Activated CD8-positive, alpha-beta T cell treated with anti-CD3 and anti-CD28 coated beads for 36 hours (primary cell): ENCODE results near the gene FMO5. TPM values are rescaled to one million over a fixed set of nuclear protein-coding genes. Genes with fewer than 3 reads are reported as not detected.
"Not testable (repeated sequence)": the region's sequence is repeated elsewhere in the genome, so short reads cannot be mapped to it uniquely, and the experiment has no call there.

Experiments used
- ATAC-seq: fragments of 200-7000 bp; cut with Tn5 transposase; one replicate; pipeline ENCODE4 v1.10.0; 2021; ENCODE audit warnings: mild to moderate bottlenecking, moderate library complexity
- CTCF ChIA-PET: fragments of 350-600 bp; sonication (Branson Sonifier 250); formaldehyde crosslinking; loops from one replicate; lab custom pipeline; 2021; ENCODE audit warnings: antibody characterized with exemption; lab: Charles Lee
- POLR2A ChIA-PET: fragments of 350-600 bp; sonication (Branson Sonifier 250); formaldehyde crosslinking; loops from one replicate; lab custom pipeline; 2021; ENCODE audit warnings: antibody characterized with exemption; lab: Charles Lee
- DNase-seq: peaks from one replicate; pipeline ENCODE4 v3.0.0-alpha.2; 2020
- H3K27ac Mint-ChIP-seq: one replicate; pipeline ENCODE4 v1.8.0; 2021; ENCODE audit warnings: mild to moderate bottlenecking, mixed read lengths
- H3K27me3 Mint-ChIP-seq: one replicate; pipeline ENCODE4 v1.8.0; 2021; ENCODE audit warnings: mixed read lengths
- H3K36me3 Mint-ChIP-seq: one replicate; pipeline ENCODE4 v1.8.0; 2021; ENCODE audit warnings: low read depth, mixed read lengths
- H3K4me1 Mint-ChIP-seq: one replicate; pipeline ENCODE4 v1.8.0; 2021; ENCODE audit warnings: low read depth, mixed read lengths
- H3K4me3 Mint-ChIP-seq: one replicate; pipeline ENCODE4 v1.8.0; 2021; ENCODE audit warnings: mild to moderate bottlenecking, moderate library complexity, mixed read lengths
- H3K9me3 Mint-ChIP-seq: one replicate; pipeline ENCODE4 v1.8.0; 2021; ENCODE audit warnings: mixed read lengths
- CTCF ChIP-seq: fragments of 200-600 bp; IDR thresholded peaks from one replicate; pipeline ENCODE4 v1.8.0; 2022; ENCODE audit warnings: antibody characterized with exemption, mild to moderate bottlenecking
- intact Hi-C: fragments of 100-400 bp; cut with micrococcal nuclease; formaldehyde crosslinking; loops from one replicate; pipeline ENCODE4 v1.10.0; 2022
- total RNA-seq, 2 experiments: library from RNA; stranded (reverse); gene quantifications; one replicate each; pipeline ENCODE4 v1.2.3, GENCODE V29; 2021

Gene FMO5
- total RNA-seq, 2 experiments from 2014 or later: 0.16 TPM; not detected in 1

GRCh38 chr1:147236959-147237791, 12.0 kb upstream of the FMO5 start:
- H3K27ac Mint-ChIP-seq: no peak overlapping the region
- peaks cover 3% of the 10 kb centered on the region for H3K4me1 Mint-ChIP-seq
- no peak for ATAC-seq
- no peaks in the 10 kb centered on the region for H3K9me3 Mint-ChIP-seq
- H3K36me3 Mint-ChIP-seq: no peaks in the 10 kb centered on the region
- ChIA-PET POLR2A (interaction anchor here (2.0 kb wide), 1 partner anchor 153 kb away, joined by 5 read pairs; no protein-coding TSS in a partner anchor), CTCF (interaction anchor here (1.4 to 1.6 kb wide), 2 partner anchors 12 to 64 kb away, joined by 4 read pairs; partner anchors contain the start of gene FMO5)
- TF ChIP-seq CTCF: no peak
- H3K4me3 Mint-ChIP-seq: no peak overlapping the region
- DNase-seq: no peak
- intact Hi-C loops: no loop called here
- H3K27me3 Mint-ChIP-seq: no peaks in the 10 kb centered on the region

- ChIA-PET CTCF (interaction anchor here (1.6 kb wide), 1 partner anchor 12 kb away, joined by 4 read pairs; the partner anchor contains the start of gene FMO5), POLR2A (interaction anchor here (2.0 kb wide), 1 partner anchor 152 kb away, joined by 5 read pairs; no protein-coding TSS in a partner anchor)
- Mint-ChIP-seq H3K36me3 (no peaks in the 10 kb centered on the region), H3K9me3 (no peaks in the 10 kb centered on the region), H3K27me3 (peaks cover 2% of the 10 kb centered on the region), H3K4me1 (no peaks in the 10 kb centered on the region), H3K4me3 (no peak overlapping the region), H3K27ac (no peak overlapping the region)
- ATAC-seq (no peak), DNase-seq (no peak)
- intact Hi-C loops: no loop called here
- TF ChIP-seq CTCF: no peak
Measured at GRCh38 chr1:147236448-147236847, 11.3 kb upstream of the FMO5 start.

GRCh38 chr1:147235822-147236221, 10.7 kb upstream of the FMO5 start:
- CTCF ChIA-PET: interaction anchor here (1.6 kb wide), 1 partner anchor 11 kb away, joined by 4 read pairs; the partner anchor contains the start of gene FMO5

GRCh38 chr1:147233903-147234302, 8.8 kb upstream of the FMO5 start:
- DNase-seq, POLR2A ChIA-PET, intact Hi-C loops, H3K36me3 Mint-ChIP-seq, H3K4me1 Mint-ChIP-seq, H3K27ac Mint-ChIP-seq, CTCF ChIA-PET, H3K9me3 Mint-ChIP-seq, ATAC-seq, H3K27me3 Mint-ChIP-seq, H3K4me3 Mint-ChIP-seq: not testable (repeated sequence)

More at GRCh38 chr1:147235822-147236221, 10.7 kb upstream of the FMO5 start:
- ATAC-seq (no peak), DNase-seq (no peak)
- no peak for TF ChIP-seq CTCF
- POLR2A ChIA-PET: interaction anchor here (2.0 kb wide), 1 partner anchor 151 kb away, joined by 5 read pairs; no protein-coding TSS in a partner anchor
- Mint-ChIP-seq H3K9me3 (no peaks in the 10 kb centered on the region), H3K36me3 (no peaks in the 10 kb centered on the region), H3K4me3 (no peak overlapping the region), H3K4me1 (no peaks in the 10 kb centered on the region), H3K27me3 (peaks cover 2% of the 10 kb centered on the region), H3K27ac (no peak overlapping the region)
- intact Hi-C loops: no loop called here

GRCh38 chr1:147231032-147231431, 5.9 kb upstream of the FMO5 start:
- CTCF ChIA-PET, H3K27ac Mint-ChIP-seq, DNase-seq, intact Hi-C loops, POLR2A ChIA-PET, H3K27me3 Mint-ChIP-seq, ATAC-seq, H3K4me3 Mint-ChIP-seq, H3K4me1 Mint-ChIP-seq, H3K36me3 Mint-ChIP-seq, H3K9me3 Mint-ChIP-seq: not testable (repeated sequence)
